A549 (cell line): ENCODE measurements around the gene EFS.
A peak's percentile ranks its signal among the peaks of the same experiment; 100 is the strongest.

Experiments used
- CTCF ChIP-seq: fragments of >200 bp; sonication (Bioruptor Twin); formaldehyde crosslinking; IDR thresholded peaks from 3 replicates; pipeline ENCODE4 v1.5.1; 2016
- HDAC2 ChIP-seq: fragments of 200-600 bp; sonication (generic); IDR thresholded peaks from 2 replicates; pipeline ENCODE4 v1.6.1; 2016
- MAFK ChIP-seq: fragments of 450-650 bp; IDR thresholded peaks from 2 replicates; pipeline ENCODE4 v1.6.1; 2014; ENCODE audit not compliant: partially characterized antibody
- NR3C1 ChIP-seq: fragments of >200 bp; sonication (Bioruptor Twin); formaldehyde crosslinking; IDR thresholded peaks from 3 replicates; pipeline ENCODE4 v1.6.1; 2017
- POLR2A ChIP-seq: IDR thresholded peaks from 2 replicates; pipeline ENCODE4 v1.6.1; 2012; ENCODE audit warnings: mild to moderate bottlenecking, low read length

DNA sequence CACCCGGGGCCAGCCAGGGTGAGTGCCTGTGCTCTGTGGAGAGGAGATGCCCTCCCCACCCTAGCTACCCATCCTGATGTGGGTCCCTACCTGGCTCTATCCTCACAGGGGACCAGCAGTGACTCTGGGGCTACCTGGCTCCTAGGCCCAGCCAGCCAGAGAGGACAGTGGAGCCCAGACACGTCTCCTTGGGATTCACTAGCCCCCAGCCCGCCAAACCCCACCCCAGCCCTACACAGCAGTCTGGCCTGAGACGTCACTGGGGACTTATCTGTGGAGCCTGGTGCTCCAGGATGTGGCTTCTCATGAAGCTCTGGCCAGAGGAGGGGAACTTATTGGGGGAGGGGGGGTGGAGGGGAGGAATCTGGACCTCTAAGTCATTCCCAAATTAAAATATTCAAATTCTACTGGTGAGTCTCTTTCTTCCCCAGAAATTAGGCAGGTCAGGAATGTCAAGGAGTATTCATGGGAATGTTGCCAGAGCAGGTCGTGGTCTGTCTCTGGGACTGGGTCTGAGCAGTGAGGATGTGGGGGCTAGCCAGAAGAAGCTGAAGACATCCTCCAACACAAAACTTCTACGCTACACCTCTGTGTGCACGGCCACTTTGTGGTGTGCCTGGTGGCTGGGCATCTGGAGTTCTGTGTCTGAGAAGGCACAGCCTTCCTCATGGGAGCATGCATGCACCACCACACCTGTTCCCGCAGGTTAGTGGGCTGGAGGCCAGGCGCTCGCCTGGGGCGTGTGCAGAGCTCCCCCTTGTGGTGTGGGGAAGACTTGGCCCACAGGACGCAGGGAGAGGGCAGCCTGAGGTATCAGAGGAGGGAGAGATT lies 14.6 kb upstream of the EFS start:
- TF ChIP-seq MAFK (no peak), POLR2A (no peak), CTCF (peak; percentile 86), NR3C1 (no peak), HDAC2 (no peak)
